ENCODE results near the gene LRRC34.

- TF ChIP-seq POLR2A (IDR thresholded peaks at IDR 0.05; ENCODE audit: low read depth, low read length) (no peak), POLR2AphosphoS5 (IDR thresholded peaks at IDR 0.05; ENCODE audit: low read depth, low read length) (no peak), PAX5 (IDR thresholded peaks at IDR 0.05; ENCODE audit: insufficient read depth, low read length, severe bottlenecking) (no peak)
Measured at GRCh38 chr3:169822091-169822490, 9.4 kb upstream of the LRRC34 start.
